SK-N-SH (cell line): Measurements from ENCODE around the gene CELF4.

Experiments
- CHD2 ChIP-seq: fragments of 150-350 bp; IDR thresholded peaks from 2 replicates; pipeline ENCODE4 v1.6.1; 2018; ENCODE audit warnings: low read length; ENCODE audit not compliant: partially characterized antibody
- CTCF ChIP-seq: fragments of 200-600 bp; sonication (generic); IDR thresholded peaks from 2 replicates; pipeline ENCODE4 v1.6.1; 2017; ENCODE audit warnings: antibody characterized with exemption, mild to moderate bottlenecking, moderate library complexity
- EZH2phosphoT487 ChIP-seq: fragments of 200-600 bp; sonication (generic); IDR thresholded peaks from 2 replicates; pipeline ENCODE4 v1.6.1; 2017; ENCODE audit warnings: low read depth, mixed run types, mild to moderate bottlenecking, antibody characterized with exemption, moderate library complexity, borderline replicate concordance
- GABPA ChIP-seq: IDR thresholded peaks from 2 replicates; pipeline ENCODE4 v1.4.0; 2012; ENCODE audit warnings: low read depth, mild to moderate bottlenecking
- MAX ChIP-seq: IDR thresholded peaks from 2 replicates; pipeline ENCODE4 v1.4.0; 2012; ENCODE audit warnings: low read depth
- PBX3 ChIP-seq: IDR thresholded peaks from 2 replicates; pipeline ENCODE4; 2012
- POLR2AphosphoS5 ChIP-seq: IDR thresholded peaks from 2 replicates; pipeline ENCODE4 v1.6.1; 2012; ENCODE audit warnings: low read depth, low read length
- REST ChIP-seq: IDR thresholded peaks from 2 replicates; pipeline ENCODE4 v1.6.1; 2012; ENCODE audit warnings: mild to moderate bottlenecking, low read depth, low read length, moderate library complexity
- YY1 ChIP-seq: IDR thresholded peaks from 2 replicates; pipeline ENCODE4 v1.4.0; 2012; ENCODE audit warnings: low read depth, mild to moderate bottlenecking
- ZBTB33 ChIP-seq: IDR thresholded peaks from 2 replicates; pipeline ENCODE4 v1.4.0; 2012; ENCODE audit warnings: low read depth, borderline replicate concordance

GRCh38 chr18:37362158-37362890 is 203.3 kb downstream of the CELF4 start:
- TF ChIP-seq CTCF (no peak), GABPA (no peak), REST (no peak), ZBTB33 (no peak), YY1 (no peak), MAX (no peak), CHD2 (no peak), POLR2AphosphoS5 (no peak), PBX3 (no peak), EZH2phosphoT487 (no peak)
